Keratinocyte (primary cell): ENCODE data around the gene BCAS3. TPM values are rescaled to one million over a fixed set of nuclear protein-coding genes. Genes with fewer than 3 reads are reported as not detected.

Source experiments
- DNase-seq: peaks from one replicate; pipeline ENCODE4 v3.0.0-alpha.2; 2011; ENCODE audit warnings: low read depth, missing footprints, low spot score
- FAIRE-seq: peaks from 2 replicates; lab custom pipeline; 2011; peaks lifted over from hg19 to GRCh38; lab: Jason Lieb, UNC
- H2AFZ ChIP-seq: 2 replicates; pipeline ENCODE4 v1.6.0; 2012; ENCODE audit warnings: low read length, control low read depth, inconsistent platforms; ENCODE audit not compliant: control insufficient read depth
- H3K27ac ChIP-seq: 2 replicates; pipeline ENCODE4 v1.5.1; 2011; ENCODE audit warnings: low read length; ENCODE audit not compliant: control insufficient read depth, insufficient read depth
- H3K27me3 ChIP-seq: 3 replicates; pipeline ENCODE4 v1.6.0; 2011; ENCODE audit warnings: low read length; ENCODE audit not compliant: control insufficient read depth, insufficient read depth; ENCODE audit errors: extremely low read depth
- H3K36me3 ChIP-seq, 2 experiments: 2 replicates in 1 of 2; 3 replicates in 1 of 2; pipeline ENCODE4 v1.5.1; 2011; ENCODE audit warnings: low read length in 2 of 2, mild to moderate bottlenecking in 1 of 2; ENCODE audit not compliant: control insufficient read depth in 2 of 2, insufficient read depth in 2 of 2; ENCODE audit errors: extremely low read depth in 1 of 2
- H3K4me1 ChIP-seq: 3 replicates; pipeline ENCODE4 v1.5.1; 2011; ENCODE audit warnings: low read length; ENCODE audit not compliant: control insufficient read depth, insufficient read depth; ENCODE audit errors: extremely low read depth
- H3K4me2 ChIP-seq: 3 replicates; pipeline ENCODE4 v1.6.0; 2011; ENCODE audit warnings: low read depth, low read length; ENCODE audit not compliant: control insufficient read depth, insufficient read depth; ENCODE audit errors: extremely low read depth
- H3K4me3 ChIP-seq, 3 experiments: fragments of 200-600 bp in 1 of 3; sonication (generic) in 1 of 3; 2 replicates in 2 of 3; 3 replicates in 1 of 3; pipeline ENCODE4 v1.5.1; 2011 to 2016; ENCODE audit warnings: low read length in 3 of 3, mild to moderate bottlenecking in 3 of 3, control low read depth in 2 of 3, inconsistent platforms in 1 of 3, low read depth in 1 of 3, mixed read lengths in 1 of 3, mixed run types in 1 of 3, moderate library complexity in 1 of 3; ENCODE audit not compliant: control insufficient read depth in 2 of 3, insufficient read depth in 2 of 3; ENCODE audit errors: extremely low read depth in 1 of 3
- H3K79me2 ChIP-seq: 2 replicates; pipeline ENCODE4 v1.6.0; 2012; ENCODE audit warnings: low read length; ENCODE audit not compliant: control insufficient read depth, insufficient read depth
- H3K9ac ChIP-seq: 3 replicates; pipeline ENCODE4 v1.6.0; 2011; ENCODE audit warnings: low read length; ENCODE audit not compliant: control insufficient read depth, insufficient read depth; ENCODE audit errors: extremely low read depth
- H3K9me1 ChIP-seq: 3 replicates; pipeline ENCODE4 v1.6.0; 2011; ENCODE audit warnings: low read length; ENCODE audit not compliant: control insufficient read depth, insufficient read depth; ENCODE audit errors: extremely low read depth
- H3K9me3 ChIP-seq: 2 replicates; pipeline ENCODE4 v1.5.1; 2012; ENCODE audit warnings: low read depth, low read length; ENCODE audit not compliant: control insufficient read depth
- H4K20me1 ChIP-seq: 3 replicates; pipeline ENCODE4 v1.6.0; 2011; ENCODE audit warnings: low read length; ENCODE audit not compliant: control insufficient read depth, insufficient read depth; ENCODE audit errors: extremely low read depth
- EZH2 ChIP-seq: IDR thresholded peaks from one replicate; pipeline ENCODE4 v1.6.1; 2012; ENCODE audit warnings: inconsistent platforms, mild to moderate bottlenecking, low read length, moderate library complexity
- dilution Hi-C: fragments of 300-500 bp; cut with MboI; formaldehyde crosslinking; loops from one replicate; pipeline ENCODE4 v1.7.0; 2020; ENCODE audit warnings: low sequenced_read_pairs; ENCODE audit not compliant: extremely low pct_ligation_motif_present
- polyA plus RNA-seq, 5 experiments: library from polyadenylated mRNA; depleted of rRNA in 3 of 5; stranded (reverse) in 3 of 5; stranded (forward) in 1 of 5; unstranded in 1 of 5; fragments of >200 nt; gene quantifications; 1 replicate in 1 of 5; 2 replicates in 3 of 5; 3 replicates in 1 of 5; pipeline versions ENCODE4 v1.2.1 to v1.2.3, GENCODE V29; 2011 to 2012; ENCODE audit warnings: missing spikeins in 2 of 5, low read depth in 1 of 5, low replicate concordance in 1 of 5
- TF ChIP-seq, protein P1 (sequence below), 3 experiments: IDR thresholded peaks in 1 of 3; conservative IDR thresholded peaks in 1 of 3; optimal IDR thresholded peaks in 1 of 3; 2 replicates in 2 of 3; 3 replicates in 1 of 3; pipeline versions ENCODE3 to v1.5.1; 2011; ENCODE audit warnings: low read length in 3 of 3, mild to moderate bottlenecking in 3 of 3, moderate library complexity in 2 of 3, control low read depth in 1 of 3, inconsistent platforms in 1 of 3; ENCODE audit not compliant: insufficient read depth in 2 of 3; ENCODE audit errors: extremely low read depth in 1 of 3

Gene BCAS3
- polyA plus RNA-seq, 1 donor (not counting 4 experiments of a cell fraction or from before 2014, with no cell fraction given): 11.8 TPM

DNA sequence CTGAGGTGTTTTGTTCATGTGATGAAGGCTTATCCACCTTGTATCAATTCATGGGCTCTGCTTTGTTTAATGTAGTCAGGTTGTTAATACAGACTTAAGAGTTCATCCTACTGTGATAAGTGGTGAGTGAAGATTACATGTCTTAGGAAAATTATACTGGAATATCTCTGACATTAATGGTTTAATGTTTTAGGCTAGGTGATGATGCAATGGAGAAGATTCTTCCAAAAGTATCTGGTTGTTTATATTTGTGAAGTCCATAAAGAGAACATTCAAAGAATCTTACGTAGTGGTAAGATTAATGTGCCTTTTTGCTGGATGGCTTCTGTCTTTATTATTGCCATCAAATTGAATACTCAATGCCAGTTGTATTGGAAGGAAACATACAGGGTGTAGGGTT, 236.4 kb downstream of the BCAS3 start:
- Histone ChIP-seq H3K9ac (no peak overlapping the region), H3K4me3 (no peak overlapping the region), H3K36me3 (no peaks in the 10 kb centered on the region), H3K79me2 (no peaks in the 10 kb centered on the region), H3K27ac (no peak overlapping the region), H3K4me2 (no peak overlapping the region), H4K20me1 (no peaks in the 10 kb centered on the region), H3K4me1 (peaks cover 5% of the 10 kb centered on the region), H2AFZ (no peak overlapping the region), H3K9me1 (peaks cover 2% of the 10 kb centered on the region), H3K27me3 (no peaks in the 10 kb centered on the region), H3K9me3 (no peaks in the 10 kb centered on the region)
- no peak for TF ChIP-seq EZH2
- TF ChIP-seq, protein P1, sequence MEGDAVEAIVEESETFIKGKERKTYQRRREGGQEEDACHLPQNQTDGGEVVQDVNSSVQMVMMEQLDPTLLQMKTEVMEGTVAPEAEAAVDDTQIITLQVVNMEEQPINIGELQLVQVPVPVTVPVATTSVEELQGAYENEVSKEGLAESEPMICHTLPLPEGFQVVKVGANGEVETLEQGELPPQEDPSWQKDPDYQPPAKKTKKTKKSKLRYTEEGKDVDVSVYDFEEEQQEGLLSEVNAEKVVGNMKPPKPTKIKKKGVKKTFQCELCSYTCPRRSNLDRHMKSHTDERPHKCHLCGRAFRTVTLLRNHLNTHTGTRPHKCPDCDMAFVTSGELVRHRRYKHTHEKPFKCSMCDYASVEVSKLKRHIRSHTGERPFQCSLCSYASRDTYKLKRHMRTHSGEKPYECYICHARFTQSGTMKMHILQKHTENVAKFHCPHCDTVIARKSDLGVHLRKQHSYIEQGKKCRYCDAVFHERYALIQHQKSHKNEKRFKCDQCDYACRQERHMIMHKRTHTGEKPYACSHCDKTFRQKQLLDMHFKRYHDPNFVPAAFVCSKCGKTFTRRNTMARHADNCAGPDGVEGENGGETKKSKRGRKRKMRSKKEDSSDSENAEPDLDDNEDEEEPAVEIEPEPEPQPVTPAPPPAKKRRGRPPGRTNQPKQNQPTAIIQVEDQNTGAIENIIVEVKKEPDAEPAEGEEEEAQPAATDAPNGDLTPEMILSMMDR (optimal IDR thresholded peaks at IDR 0.05 in 1 of 3, IDR thresholded peaks at IDR 0.05 in 1 of 3, conservative IDR thresholded peaks at IDR 0.05 in 1 of 3; ENCODE audit: extremely low read depth in 1 of 3, insufficient read depth in 2 of 3, low read length in 3 of 3): no peak
- FAIRE-seq: no peak
- no peak for DNase-seq
- dilution Hi-C loops: no loop called here

DNA sequence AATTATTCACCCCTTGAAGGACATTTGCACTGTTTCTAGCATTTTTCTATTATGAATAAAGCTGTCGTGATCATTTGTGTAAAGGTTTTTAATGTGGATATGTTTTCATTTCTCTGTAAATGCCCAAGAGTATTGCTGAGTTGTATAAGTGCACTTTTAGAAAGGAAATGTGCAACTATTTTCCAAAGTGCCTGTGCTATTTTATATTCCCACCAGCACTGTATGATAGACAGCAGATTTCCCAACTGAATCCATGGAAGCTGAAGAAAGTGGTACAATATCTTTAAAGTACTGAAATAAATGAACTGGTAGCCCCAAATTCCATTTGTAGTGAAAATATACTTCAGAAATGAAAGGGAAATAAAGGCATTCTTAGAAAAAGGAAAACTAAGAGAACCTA, 238.4 kb downstream of the BCAS3 start:
- dilution Hi-C loops: no loop called here
- no peak overlapping the region for H2AFZ ChIP-seq
- DNase-seq: no peak
- no peak overlapping the region for H3K4me3 ChIP-seq
- FAIRE-seq: no peak
- no peak overlapping the region for H3K4me2 ChIP-seq
- no peaks in the 10 kb centered on the region for H3K9me3 ChIP-seq
- H3K36me3 ChIP-seq: no peaks in the 10 kb centered on the region
- no peaks in the 10 kb centered on the region for H4K20me1 ChIP-seq
- H3K4me1 ChIP-seq: no peaks in the 10 kb centered on the region
- no peak overlapping the region for H3K27ac ChIP-seq
- no peaks in the 10 kb centered on the region for H3K27me3 ChIP-seq
- no peaks in the 10 kb centered on the region for H3K79me2 ChIP-seq
- TF ChIP-seq EZH2: no peak
- TF ChIP-seq, protein P1 (optimal IDR thresholded peaks at IDR 0.05 in 1 of 3, IDR thresholded peaks at IDR 0.05 in 1 of 3, conservative IDR thresholded peaks at IDR 0.05 in 1 of 3; ENCODE audit: extremely low read depth in 1 of 3, insufficient read depth in 2 of 3, low read length in 3 of 3): no peak
- H3K9me1 ChIP-seq: no peaks in the 10 kb centered on the region
- no peak overlapping the region for H3K9ac ChIP-seq
